BJ (cell line): Measurements from ENCODE around the gene NPEPL1. TPM values are rescaled to one million over a fixed set of nuclear protein-coding genes. Genes with fewer than 3 reads are reported as not detected.

Experiments
- CTCF ChIA-PET: fragments of 350-600 bp; formaldehyde crosslinking; extraction: SDS; loops from one replicate; lab custom pipeline; 2021; ENCODE audit warnings: antibody characterized with exemption, inconsistent platforms; lab: Yijun Ruan, JAX
- POLR2A ChIA-PET: fragments of 300-600 bp; sonication (Branson Sonifier 250); formaldehyde crosslinking; extraction: SDS; loops from one replicate; lab custom pipeline; 2021; ENCODE audit warnings: antibody characterized with exemption; lab: Charles Lee
- DNase-seq: peaks from one replicate; pipeline ENCODE4 v3.0.0-alpha.2; 2011; ENCODE audit warnings: low read depth
- H3K27me3 ChIP-seq: 2 replicates; pipeline ENCODE4 v1.6.0; 2011; ENCODE audit warnings: low read length; ENCODE audit not compliant: control insufficient read depth, insufficient read depth
- H3K36me3 ChIP-seq: 2 replicates; pipeline ENCODE4 v1.5.1; 2011; ENCODE audit warnings: low read length; ENCODE audit not compliant: control insufficient read depth, insufficient read depth
- H3K4me3 ChIP-seq: 2 replicates; pipeline ENCODE4 v1.5.1; 2011; ENCODE audit warnings: low read depth, mild to moderate bottlenecking, control low read depth, low read length
- CTCF ChIP-seq: IDR thresholded peaks from 2 replicates; pipeline ENCODE4 v1.5.1; 2011; ENCODE audit warnings: low read depth, mild to moderate bottlenecking, control low read depth, inconsistent platforms, low read length, moderate library complexity; ENCODE audit not compliant: insufficient read depth
- polyA plus RNA-seq: library from polyadenylated mRNA; depleted of rRNA; stranded (reverse); fragments of >200 nt; gene quantifications from 2 replicates; pipeline ENCODE4 v1.2.3, GENCODE V29; 2011

NPEPL1 gene
- polyA plus RNA-seq, 1 experiment, result 8.2 TPM

GRCh38 chr20:58690396-58691135 lies 2.0 kb upstream of the NPEPL1 start:
- POLR2A ChIA-PET, result interaction anchor here (0.7 kb wide), 1 partner anchor 211 kb away, joined by 5 read pairs; no protein-coding TSS in a partner anchor
- CTCF ChIA-PET, result interaction anchor here (1.4 to 1.9 kb wide), 2 partner anchors 209 to 453 kb away, joined by 4 to 12 read pairs; no protein-coding TSS in a partner anchor
- no peaks in the 10 kb centered on the region for H3K36me3 ChIP-seq
- no peaks in the 10 kb centered on the region for H3K27me3 ChIP-seq
- DNase-seq, result no peak
- no peak overlapping the region for H3K4me3 ChIP-seq
- TF ChIP-seq CTCF, result no peak

- ChIA-PET CTCF (interaction anchor here (0.8 to 1.9 kb wide), 2 partner anchors 148 to 211 kb away, joined by 3 to 12 read pairs; no protein-coding TSS in a partner anchor), POLR2A (no interaction called here)
- DNase-seq, result no peak
- Histone ChIP-seq H3K36me3 (peaks cover 9% of the 10 kb centered on the region), H3K27me3 (no peaks in the 10 kb centered on the region), H3K4me3 (no peak overlapping the region)
- no peak for TF ChIP-seq CTCF
Observed at GRCh38 chr20:58691773-58692578, 624 bp upstream of the NPEPL1 start.

- DNase-seq, result no peak
- Histone ChIP-seq H3K27me3 (no peaks in the 10 kb centered on the region), H3K4me3 (peak overlapping the region; percentile 41), H3K36me3 (peaks cover 16% of the 10 kb centered on the region)
- ChIA-PET POLR2A (no interaction called here), CTCF (interaction anchor here (0.5 to 0.7 kb wide), 3 partner anchors 9 to 1320 kb away, joined by 3 read pairs; no protein-coding TSS in a partner anchor)
- TF ChIP-seq CTCF, result no peak
Observed at GRCh38 chr20:58693226-58694006, 816 bp downstream of the NPEPL1 start.

- no peak overlapping the region for H3K4me3 ChIP-seq
- TF ChIP-seq CTCF, result no peak
- no peaks in the 10 kb centered on the region for H3K27me3 ChIP-seq
- no peak for DNase-seq
- ChIA-PET CTCF (no interaction called here), POLR2A (no interaction called here)
- peaks cover 19% of the 10 kb centered on the region for H3K36me3 ChIP-seq
Observed at GRCh38 chr20:58694241-58695083, 1.9 kb downstream of the NPEPL1 start.
